ENCODE results near the gene EDIL3. TPM values are rescaled to one million over a fixed set of nuclear protein-coding genes. Genes with fewer than 3 reads are reported as not detected.
A peak's percentile ranks its signal among the peaks of the same experiment; 100 is the strongest.
"Not testable (repeated sequence)": the region's sequence is repeated elsewhere in the genome, so short reads cannot be mapped to it uniquely, and the experiment has no call there.

EDIL3 gene
- total RNA-seq, 6 experiments from 2014 or later: 3.0 to 52.7 (median 47.5) TPM

- Mint-ChIP-seq H3K4me3 (no peak overlapping the region), H3K9me3 (peaks cover 39% of the 10 kb centered on the region), H3K27me3 (ENCODE audit: insufficient read depth) (no peaks in the 10 kb centered on the region; the same call in 1 of the 2 replicates), H3K27ac (no peak overlapping the region), H3K36me3 (ENCODE audit: low read depth) (peaks cover 18% of the 10 kb centered on the region; the same call in 1 of the 2 replicates), H3K4me1 (ENCODE audit: low read depth) (no peaks in the 10 kb centered on the region; the same call in 1 of the 2 replicates)
- TF ChIP-seq, protein P1, sequence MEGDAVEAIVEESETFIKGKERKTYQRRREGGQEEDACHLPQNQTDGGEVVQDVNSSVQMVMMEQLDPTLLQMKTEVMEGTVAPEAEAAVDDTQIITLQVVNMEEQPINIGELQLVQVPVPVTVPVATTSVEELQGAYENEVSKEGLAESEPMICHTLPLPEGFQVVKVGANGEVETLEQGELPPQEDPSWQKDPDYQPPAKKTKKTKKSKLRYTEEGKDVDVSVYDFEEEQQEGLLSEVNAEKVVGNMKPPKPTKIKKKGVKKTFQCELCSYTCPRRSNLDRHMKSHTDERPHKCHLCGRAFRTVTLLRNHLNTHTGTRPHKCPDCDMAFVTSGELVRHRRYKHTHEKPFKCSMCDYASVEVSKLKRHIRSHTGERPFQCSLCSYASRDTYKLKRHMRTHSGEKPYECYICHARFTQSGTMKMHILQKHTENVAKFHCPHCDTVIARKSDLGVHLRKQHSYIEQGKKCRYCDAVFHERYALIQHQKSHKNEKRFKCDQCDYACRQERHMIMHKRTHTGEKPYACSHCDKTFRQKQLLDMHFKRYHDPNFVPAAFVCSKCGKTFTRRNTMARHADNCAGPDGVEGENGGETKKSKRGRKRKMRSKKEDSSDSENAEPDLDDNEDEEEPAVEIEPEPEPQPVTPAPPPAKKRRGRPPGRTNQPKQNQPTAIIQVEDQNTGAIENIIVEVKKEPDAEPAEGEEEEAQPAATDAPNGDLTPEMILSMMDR (IDR thresholded peaks at IDR 0.05): no peak
- DNase-seq: no peak
Observed at GRCh38 chr5:84322646-84323045, 62.0 kb downstream of the EDIL3 start.

DNA sequence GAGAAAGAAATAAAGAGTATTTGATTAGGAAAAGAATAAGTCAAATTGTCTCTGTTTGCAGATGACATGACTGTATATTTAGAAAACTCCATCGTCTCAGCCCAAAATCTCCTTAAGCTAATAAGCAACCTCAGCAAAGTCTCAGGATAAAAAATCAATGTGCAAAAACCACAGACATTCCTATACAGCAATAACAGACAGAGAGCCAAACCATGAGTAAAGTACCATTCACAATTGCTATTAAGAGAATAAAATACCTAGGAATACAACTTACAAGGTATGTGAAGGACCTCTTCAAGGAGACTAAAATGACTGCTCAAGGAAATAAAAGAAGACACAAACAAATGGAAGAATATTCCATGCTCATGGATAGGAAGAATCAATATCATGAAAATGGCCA lies 66.9 kb downstream of the EDIL3 start:
- H3K27me3 Mint-ChIP-seq (ENCODE audit: insufficient read depth); H3K27ac Mint-ChIP-seq; DNase-seq: not testable (repeated sequence)

GRCh38 chr5:84312280-84312679 lies 72.4 kb downstream of the EDIL3 start:
- not testable (repeated sequence) for H3K27ac Mint-ChIP-seq; H3K36me3 Mint-ChIP-seq (ENCODE audit: low read depth); H3K4me3 Mint-ChIP-seq; H3K27me3 Mint-ChIP-seq (ENCODE audit: insufficient read depth); DNase-seq
- Mint-ChIP-seq H3K9me3 (peaks cover 27% of the 10 kb centered on the region), H3K4me1 (ENCODE audit: low read depth) (peaks cover 15% of the 10 kb centered on the region; the same call in 1 of the 2 replicates)

More for the DNA sequence above, 66.9 kb downstream of the EDIL3 start:
- Mint-ChIP-seq H3K36me3 (ENCODE audit: low read depth) (peaks cover 14% of the 10 kb centered on the region; the same call in 1 of the 2 replicates), H3K9me3 (peaks cover 38% of the 10 kb centered on the region)
- not testable (repeated sequence) for H3K4me3 Mint-ChIP-seq; H3K4me1 Mint-ChIP-seq (ENCODE audit: low read depth)

DNA sequence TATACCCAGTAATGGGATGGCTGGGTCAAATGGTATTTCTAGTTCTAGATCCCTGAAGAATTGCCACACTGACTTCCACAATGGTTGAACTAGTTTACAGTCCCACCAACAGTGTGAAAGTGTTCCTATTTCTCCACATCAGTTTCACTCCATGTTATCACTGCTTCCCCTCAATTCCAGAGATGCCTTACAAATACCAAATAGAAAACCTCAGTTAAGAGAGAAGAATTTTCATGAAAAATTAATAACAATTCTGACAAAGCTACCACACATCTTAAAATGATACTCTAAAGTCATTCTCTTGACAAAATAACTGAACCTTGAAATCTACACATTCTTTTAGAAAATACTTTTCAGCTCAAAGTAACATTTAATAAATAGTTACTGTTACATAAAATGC lies 74.8 kb downstream of the EDIL3 start:
- H3K36me3 Mint-ChIP-seq (ENCODE audit: low read depth); DNase-seq; H3K4me3 Mint-ChIP-seq; H3K27me3 Mint-ChIP-seq (ENCODE audit: insufficient read depth); H3K27ac Mint-ChIP-seq: not testable (repeated sequence)
- H3K4me1 Mint-ChIP-seq (ENCODE audit: low read depth): peaks cover 21% of the 10 kb centered on the region; the same call in 1 of the 2 replicates
- H3K9me3 Mint-ChIP-seq: peaks cover 32% of the 10 kb centered on the region

DNA sequence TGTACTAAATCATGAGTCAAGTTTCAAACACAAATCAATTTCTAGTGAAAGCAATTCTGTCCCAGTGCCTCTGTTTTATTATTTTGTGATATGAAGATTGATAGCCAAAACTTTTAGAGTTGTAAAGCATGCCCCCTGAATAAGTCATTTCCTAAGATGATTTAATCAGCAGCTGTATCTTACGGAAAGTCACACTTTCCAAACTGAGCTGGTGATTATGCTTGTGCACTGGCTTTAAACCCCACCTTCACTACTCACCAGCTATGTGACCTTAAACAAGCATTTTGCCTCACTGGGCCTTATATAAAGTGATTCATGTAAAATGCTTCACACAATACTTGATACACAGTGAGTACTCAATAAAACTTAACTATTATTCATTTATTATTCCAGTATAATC lies 78.1 kb downstream of the EDIL3 start:
- peaks cover 34% of the 10 kb centered on the region for H3K9me3 Mint-ChIP-seq
- DNase-seq: no peak
- H3K4me3 Mint-ChIP-seq: no peak overlapping the region; the same call in 1 of the 2 replicates
- H3K27me3 Mint-ChIP-seq (ENCODE audit: insufficient read depth): no peaks in the 10 kb centered on the region
- no peaks in the 10 kb centered on the region; the same call in 1 of the 2 replicates for H3K36me3 Mint-ChIP-seq (ENCODE audit: low read depth)
- H3K27ac Mint-ChIP-seq: no peak overlapping the region; the same call in 1 of the 2 replicates
- H3K4me1 Mint-ChIP-seq (ENCODE audit: low read depth): peaks cover 44% of the 10 kb centered on the region; the same call in 1 of the 2 replicates
- TF ChIP-seq, protein P1 (IDR thresholded peaks at IDR 0.05): no peak

- Mint-ChIP-seq H3K9me3 (peaks cover 24% of the 10 kb centered on the region), H3K27me3 (ENCODE audit: insufficient read depth) (no peaks in the 10 kb centered on the region), H3K36me3 (ENCODE audit: low read depth) (no peaks in the 10 kb centered on the region), H3K27ac (no peak overlapping the region), H3K4me1 (ENCODE audit: low read depth) (peaks cover 46% of the 10 kb centered on the region; the same call in 1 of the 2 replicates), H3K4me3 (no peak overlapping the region)
- TF ChIP-seq, protein P1 (IDR thresholded peaks at IDR 0.05): no peak
- no peak for DNase-seq
Observed at GRCh38 chr5:84304599-84304998, 80.1 kb downstream of the EDIL3 start.

DNA sequence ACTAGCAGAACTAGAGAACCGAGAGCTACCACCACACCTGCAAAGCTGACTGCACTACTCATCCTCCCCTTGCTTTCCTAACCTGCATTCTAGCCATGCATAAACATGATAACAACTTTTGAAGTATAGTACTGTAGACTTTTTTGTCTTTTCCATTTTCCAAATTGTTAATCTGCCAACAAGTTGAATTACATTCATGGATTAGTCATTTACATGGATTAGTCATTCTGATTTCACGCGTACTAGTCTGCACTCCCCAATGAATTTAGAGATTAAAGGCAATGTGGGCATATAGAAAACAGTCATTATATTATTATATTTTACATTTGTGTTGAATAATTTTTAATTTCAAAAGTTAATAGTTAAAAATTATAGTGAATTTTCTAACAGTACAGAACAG lies 81.4 kb downstream of the EDIL3 start:
- H3K27me3 Mint-ChIP-seq (ENCODE audit: insufficient read depth): no peaks in the 10 kb centered on the region
- TF ChIP-seq, protein P1 (IDR thresholded peaks at IDR 0.05): no peak
- no peak overlapping the region for H3K4me3 Mint-ChIP-seq
- DNase-seq: no peak
- peaks cover 19% of the 10 kb centered on the region for H3K9me3 Mint-ChIP-seq
- peaks cover 46% of the 10 kb centered on the region; the same call in 1 of the 2 replicates for H3K4me1 Mint-ChIP-seq (ENCODE audit: low read depth)
- H3K27ac Mint-ChIP-seq: peak overlapping the region; percentile 12; the same call in 1 of the 2 replicates
- no peaks in the 10 kb centered on the region for H3K36me3 Mint-ChIP-seq (ENCODE audit: low read depth)

All from HFFc6 (cell line).